GM23338 (cell line): ENCODE measurements around the gene THUMPD2. TPM values are rescaled to one million over a fixed set of nuclear protein-coding genes. Genes with fewer than 3 reads are reported as not detected.

Experiments used
- ATAC-seq: fragments of 200-7000 bp; cut with Tn5 transposase; 3 replicates; pipeline ENCODE4 v1.9.1; 2020
- DNase-seq: peaks from one replicate; pipeline ENCODE4 v3.0.0-alpha.2; 2015; ENCODE audit warnings: low spot score
- H2AFZ ChIP-seq: fragments of 200-600 bp; sonication (generic); 2 replicates; pipeline ENCODE4 v1.8.0; 2016; ENCODE audit warnings: antibody characterized with exemption, mild to moderate bottlenecking, moderate library complexity
- H3F3A ChIP-seq: fragments of 200-600 bp; sonication (generic); replicated peaks from 2 replicates; pipeline ENCODE4 v1.8.0; 2017; ENCODE audit warnings: antibody characterized with exemption, mixed run types, low read depth
- H3K27ac ChIP-seq: fragments of 200-600 bp; sonication (generic); 2 replicates; pipeline ENCODE4 v1.6.1; 2016; ENCODE audit warnings: low read depth
- H3K27me3 ChIP-seq: fragments of 200-600 bp; sonication (generic); 2 replicates; pipeline ENCODE4 v1.8.0; 2016; ENCODE audit warnings: mild to moderate bottlenecking, mixed run types, moderate library complexity; ENCODE audit not compliant: insufficient read depth
- H3K36me3 ChIP-seq: fragments of 200-600 bp; sonication (generic); 2 replicates; pipeline ENCODE4 v1.8.0; 2016; ENCODE audit warnings: mild to moderate bottlenecking; ENCODE audit not compliant: insufficient read depth
- H3K4me1 ChIP-seq: fragments of 200-600 bp; sonication (generic); 2 replicates; pipeline ENCODE4 v1.8.0; 2016; ENCODE audit warnings: mild to moderate bottlenecking, moderate library complexity; ENCODE audit not compliant: insufficient read depth
- H3K4me2 ChIP-seq: fragments of 200-600 bp; sonication (generic); 2 replicates; pipeline ENCODE4 v1.7.1; 2017; ENCODE audit warnings: mixed run types
- H3K4me3 ChIP-seq: fragments of 200-600 bp; sonication (generic); 2 replicates; pipeline ENCODE4 v1.6.1; 2016; ENCODE audit warnings: mixed run types
- H3K79me2 ChIP-seq: fragments of 200-600 bp; sonication (generic); replicated peaks from 2 replicates; pipeline ENCODE4 v1.8.0; 2017; ENCODE audit warnings: mild to moderate bottlenecking; ENCODE audit not compliant: insufficient read depth
- H3K9me2 ChIP-seq: fragments of 200-600 bp; sonication (generic); 2 replicates; pipeline ENCODE4 v1.8.0; 2017; ENCODE audit not compliant: insufficient read depth
- H4K20me1 ChIP-seq: fragments of 200-600 bp; sonication (generic); replicated peaks from 2 replicates; pipeline ENCODE4 v1.8.0; 2017; ENCODE audit warnings: mild to moderate bottlenecking; ENCODE audit not compliant: insufficient read depth
- H3K27ac Mint-ChIP-seq: 2 replicates; pipeline ENCODE4 v1.8.0; 2020; ENCODE audit warnings: inconsistent platforms, mild to moderate bottlenecking, moderate library complexity, mixed read lengths
- H3K27me3 Mint-ChIP-seq: 3 replicates; pipeline ENCODE4 v1.8.0; 2022; ENCODE audit warnings: low read depth, mild to moderate bottlenecking, moderate library complexity, mixed read lengths, inconsistent platforms; ENCODE audit not compliant: insufficient read depth, poor library complexity
- H3K36me3 Mint-ChIP-seq: 3 replicates; pipeline ENCODE4 v1.8.0; 2021; ENCODE audit warnings: low read depth, mild to moderate bottlenecking, inconsistent platforms, moderate library complexity, mixed read lengths
- H3K4me1 Mint-ChIP-seq: 3 replicates; pipeline ENCODE4 v1.8.0; 2020; ENCODE audit warnings: mild to moderate bottlenecking, inconsistent platforms, mixed read lengths
- H3K4me3 Mint-ChIP-seq: 3 replicates; pipeline ENCODE4 v1.8.0; 2021; ENCODE audit warnings: moderate library complexity, mild to moderate bottlenecking, inconsistent platforms, mixed read lengths
- H3K9me3 Mint-ChIP-seq: 3 replicates; pipeline ENCODE4 v1.8.0; 2020; ENCODE audit warnings: moderate library complexity, mild to moderate bottlenecking, inconsistent platforms, mixed read lengths
- CREB1 ChIP-seq: fragments of 250-450 bp; sonication (Bioruptor Pico); IDR thresholded peaks from 2 replicates; pipeline ENCODE4 v1.5.0; 2020; ENCODE audit warnings: low read depth, mild to moderate bottlenecking, moderate library complexity
- ETS1 ChIP-seq: IDR thresholded peaks from 2 replicates; pipeline ENCODE4 v1.6.1; 2016; ENCODE audit warnings: antibody characterized with exemption
- EZH2phosphoT487 ChIP-seq: fragments of 200-600 bp; sonication (generic); IDR thresholded peaks from one replicate; pipeline ENCODE4 v1.8.1; 2018; ENCODE audit warnings: antibody characterized with exemption; ENCODE audit not compliant: unreplicated experiment
- JUNB ChIP-seq: IDR thresholded peaks from one replicate; pipeline ENCODE4 v1.6.1; 2016; ENCODE audit warnings: antibody characterized with exemption; ENCODE audit not compliant: unreplicated experiment
- NANOG ChIP-seq: IDR thresholded peaks from 2 replicates; pipeline ENCODE4 v1.6.1; 2016; ENCODE audit warnings: antibody characterized with exemption, borderline replicate concordance
- REST ChIP-seq: IDR thresholded peaks from one replicate; pipeline ENCODE4 v1.6.1; 2018; ENCODE audit warnings: antibody characterized with exemption; ENCODE audit not compliant: unreplicated experiment
- ZNF114 ChIP-seq: fragments of 250-450 bp; sonication (Bioruptor Pico); IDR thresholded peaks from 2 replicates; pipeline ENCODE4 v1.5.0; 2020; ENCODE audit warnings: mild to moderate bottlenecking, moderate library complexity
- ZNF331 ChIP-seq: fragments of 250-450 bp; sonication (Bioruptor Pico); IDR thresholded peaks from 2 replicates; pipeline ENCODE4 v1.5.0; 2020; ENCODE audit warnings: low read depth, mild to moderate bottlenecking, moderate library complexity
- polyA plus RNA-seq: library from polyadenylated mRNA; unstranded; fragments of >200 nt; fragmentation: Nextera tagmentation; extraction: Ambion mirVana; gene quantifications from 2 replicates; pipeline ENCODE4 v1.2.1, GENCODE V29; 2016
- total RNA-seq: library from RNA; depleted of rRNA; stranded (reverse); fragments of >200 nt; shearing (Covaris generic); gene quantifications from 2 replicates; pipeline ENCODE4 v1.2.3, GENCODE V29; 2014

THUMPD2 gene
- total and polyA plus RNA-seq, 2 experiments from 2014 or later: 19.5 to 25.1 TPM

- Histone ChIP-seq H3K4me2 (no peak overlapping the region), H3K4me1 (no peaks in the 10 kb centered on the region), H3K27me3 (no peaks in the 10 kb centered on the region), H4K20me1 (no peaks in the 10 kb centered on the region), H3K79me2 (no peaks in the 10 kb centered on the region), H2AFZ (no peak overlapping the region), H3K4me3 (no peak overlapping the region), H3K9me2 (no peaks in the 10 kb centered on the region; the same call in 1 of the 2 replicates), H3K27ac (no peak overlapping the region), H3F3A (no peaks in the 10 kb centered on the region), H3K36me3 (no peaks in the 10 kb centered on the region)
- ATAC-seq: no peak
- Mint-ChIP-seq H3K27me3 (no peaks in the 10 kb centered on the region), H3K9me3 (no peaks in the 10 kb centered on the region), H3K4me1 (peaks cover 5% of the 10 kb centered on the region; the same call in 1 of the 3 replicates), H3K4me3 (no peak overlapping the region), H3K27ac (no peak overlapping the region), H3K36me3 (no peaks in the 10 kb centered on the region)
- DNase-seq: no peak
- TF ChIP-seq ZNF331 (CRISPR knock-in tag) (no peak), REST (no peak), CREB1 (CRISPR knock-in tag) (no peak), JUNB (no peak)
Observed at GRCh38 chr2:39821871-39822270, 42.8 kb upstream of the THUMPD2 start.

- Histone ChIP-seq H3F3A (no peaks in the 10 kb centered on the region), H3K27me3 (no peaks in the 10 kb centered on the region), H3K36me3 (no peaks in the 10 kb centered on the region), H3K4me3 (no peak overlapping the region), H4K20me1 (no peaks in the 10 kb centered on the region), H3K27ac (no peak overlapping the region), H3K9me2 (no peaks in the 10 kb centered on the region), H3K4me1 (no peaks in the 10 kb centered on the region), H3K79me2 (no peaks in the 10 kb centered on the region), H3K4me2 (no peak overlapping the region), H2AFZ (no peak overlapping the region)
- H3K27me3 Mint-ChIP-seq: peaks cover 3% of the 10 kb centered on the region
- no peak for ATAC-seq
- H3K4me1 Mint-ChIP-seq: peaks cover 5% of the 10 kb centered on the region; the same call in 1 of the 3 replicates
- TF ChIP-seq EZH2phosphoT487: no peak
- no peak overlapping the region for H3K4me3 Mint-ChIP-seq
- H3K9me3 Mint-ChIP-seq: peaks cover 5% of the 10 kb centered on the region; the same call in 2 of the 3 replicates
- H3K27ac Mint-ChIP-seq: no peak overlapping the region
- DNase-seq: no peak
- H3K36me3 Mint-ChIP-seq: no peaks in the 10 kb centered on the region; the same call in 2 of the 3 replicates
Observed at GRCh38 chr2:39816845-39817244, 37.8 kb upstream of the THUMPD2 start.

GRCh38 chr2:39816428-39816827 lies 37.4 kb upstream of the THUMPD2 start:
- no peaks in the 10 kb centered on the region for H4K20me1 ChIP-seq
- Mint-ChIP-seq H3K4me3 (no peak overlapping the region), H3K36me3 (no peaks in the 10 kb centered on the region; the same call in 2 of the 3 replicates), H3K4me1 (0 out of 3 replicates have a peak, but pooled peaks cover 2% of the 10 kb centered on the region), H3K27ac (no peak overlapping the region), H3K27me3 (peaks cover 3% of the 10 kb centered on the region), H3K9me3 (peaks cover 5% of the 10 kb centered on the region; the same call in 2 of the 3 replicates)
- no peaks in the 10 kb centered on the region for H3K9me2 ChIP-seq
- H3F3A ChIP-seq: no peaks in the 10 kb centered on the region
- DNase-seq (no peak), ATAC-seq (no peak)
- TF ChIP-seq CREB1 (CRISPR knock-in tag): no peak
- TF ChIP-seq REST: no peak
- TF ChIP-seq ZNF114 (CRISPR knock-in tag): no peak
- no peak for TF ChIP-seq ETS1
- no peak for TF ChIP-seq JUNB
- TF ChIP-seq NANOG: no peak
- H3K4me1 ChIP-seq: no peaks in the 10 kb centered on the region
- H3K79me2 ChIP-seq: no peaks in the 10 kb centered on the region
- H3K36me3 ChIP-seq: no peaks in the 10 kb centered on the region
- H3K27me3 ChIP-seq: no peaks in the 10 kb centered on the region
- H3K4me3 ChIP-seq: no peak overlapping the region
- H3K4me2 ChIP-seq: no peak overlapping the region
- H3K27ac ChIP-seq: no peak overlapping the region
- no peak overlapping the region for H2AFZ ChIP-seq
